Epithelial cell of proximal tubule (primary cell): ENCODE data around the gene B3GALT4. TPM values are rescaled to one million over a fixed set of nuclear protein-coding genes. Genes with fewer than 3 reads are reported as not detected.

Experiments used
- DNase-seq: peaks from one replicate; pipeline ENCODE4 v3.0.0-alpha.2; 2011; ENCODE audit warnings: low read depth
- H3K4me3 ChIP-seq: 2 replicates; pipeline ENCODE4 v1.5.1; 2011; ENCODE audit warnings: low read depth, mild to moderate bottlenecking, low read length
- CTCF ChIP-seq: conservative IDR thresholded peaks from 2 replicates; pipeline ENCODE4 v1.5.1; 2012; ENCODE audit warnings: low read depth, mild to moderate bottlenecking, low read length
- total RNA-seq: library from RNA; depleted of rRNA; stranded (reverse); fragments of >200 nt; gene quantifications from 2 replicates; pipeline ENCODE4 v1.2.3, GENCODE V29; 2015

The B3GALT4 gene
- total RNA-seq, result 4.6 and 7.0 TPM in 2 replicates

- H3K4me3 ChIP-seq, result peak within 1 kb of the TSS; percentile 42
- no peak for DNase-seq
- peak; percentile 26 for TF ChIP-seq CTCF
Measured at GRCh38 chr6:33276864-33277662, at the start of gene B3GALT4. TSS of gene B3GALT4 (plus strand) at chr6:33277123. CDS start at chr6:33277420, 297 bp downstream.

GRCh38 chr6:33235221-33235634 is 41.7 kb upstream of the B3GALT4 start:
- no peak overlapping the region for H3K4me3 ChIP-seq
- TF ChIP-seq CTCF, result no peak
- no peak for DNase-seq

- TF ChIP-seq CTCF, result no peak
- no peak for DNase-seq
- H3K4me3 ChIP-seq, result no peak overlapping the region
Measured at GRCh38 chr6:33236328-33236727, 40.6 kb upstream of the B3GALT4 start.

- DNase-seq, result no peak
- TF ChIP-seq CTCF, result no peak
- no peak overlapping the region for H3K4me3 ChIP-seq
Measured at GRCh38 chr6:33236852-33237251, 40.1 kb upstream of the B3GALT4 start.

GRCh38 chr6:33237741-33238140 is 39.2 kb upstream of the B3GALT4 start:
- TF ChIP-seq CTCF, result no peak
- DNase-seq, result no peak

GRCh38 chr6:33241968-33242367 is 35.0 kb upstream of the B3GALT4 start:
- no peak overlapping the region for H3K4me3 ChIP-seq
- DNase-seq, result no peak
- TF ChIP-seq CTCF, result no peak

More at GRCh38 chr6:33237741-33238140, 39.2 kb upstream of the B3GALT4 start:
- no peak overlapping the region for H3K4me3 ChIP-seq

- TF ChIP-seq CTCF, result no peak
- no peak for DNase-seq
- H3K4me3 ChIP-seq, result no peak overlapping the region
Measured at GRCh38 chr6:33243476-33243875, 33.4 kb upstream of the B3GALT4 start.
